Vagina (tissue), 2 donors: ENCODE measurements around the gene SUPT5H. TPM values are rescaled to one million over a fixed set of nuclear protein-coding genes. Genes with fewer than 3 reads are reported as not detected.

ENCODE experiments used
- DNase-seq, 2 donors: peaks; one replicate each; pipeline ENCODE4 v3.0.0-alpha.2; 2017; ENCODE audit errors: extremely low spot score in 2 of 2
- H3K27ac ChIP-seq: fragments of 200-600 bp; sonication (generic); one replicate; pipeline ENCODE4 v1.5.1; 2019
- H3K27me3 ChIP-seq: fragments of 200-600 bp; sonication (generic); one replicate; pipeline ENCODE4 v1.5.1; 2019
- H3K36me3 ChIP-seq, 2 donors: fragments of 200-600 bp; sonication (generic); one replicate each; pipeline ENCODE4 v1.5.1; 2017 to 2019
- H3K4me1 ChIP-seq: fragments of 200-600 bp; sonication (generic); one replicate; pipeline ENCODE4 v1.5.1; 2019
- H3K4me3 ChIP-seq, 2 donors: fragments of 200-600 bp; sonication (generic); 1 replicate in 1 of 2; 2 replicates in 1 of 2; pipeline ENCODE4 v1.5.1; 2016 to 2019
- H3K9me3 ChIP-seq: fragments of 200-600 bp; sonication (generic); one replicate; pipeline ENCODE4 v1.5.1; 2019
- CTCF ChIP-seq, 3 experiments: fragments of 450-650 bp in 2 of 3; fragments of 200-600 bp in 1 of 3; sonication (generic) in 1 of 3; IDR thresholded peaks; one replicate each; pipeline ENCODE4 v1.5.1; 2017 to 2019; ENCODE audit warnings: antibody characterized with exemption in 3 of 3, mild to moderate bottlenecking in 2 of 3, moderate library complexity in 2 of 3
- POLR2A ChIP-seq, 2 donors: fragments of 450-650 bp; IDR thresholded peaks; one replicate each; pipeline ENCODE4 v1.6.1; 2017; ENCODE audit warnings: antibody characterized with exemption in 2 of 2, mild to moderate bottlenecking in 2 of 2, moderate library complexity in 2 of 2
- POLR2AphosphoS5 ChIP-seq, 2 donors: sonication (generic); formaldehyde crosslinking; IDR thresholded peaks; one replicate each; pipeline ENCODE4 v1.9.0; 2017; ENCODE audit warnings: antibody characterized with exemption in 2 of 2, mild to moderate bottlenecking in 2 of 2, low read depth in 1 of 2; ENCODE audit not compliant: insufficient read depth in 1 of 2
- intact Hi-C: fragments of 100-400 bp; cut with DNase I; formaldehyde crosslinking; loops from one replicate; pipeline ENCODE4 v1.15.1; 2023
- total RNA-seq: library from RNA; depleted of rRNA; stranded (reverse); fragments of >200 nt; gene quantifications from one replicate; pipeline ENCODE4 v1.2.3, GENCODE V29; 2016

SUPT5H gene
- total RNA-seq, 1 donor from 2014 or later: 113 TPM

- DNase-seq: no peak
- Histone ChIP-seq H3K36me3 (peaks cover 7 to 40% of the 10 kb centered on the region in 2 donors), H3K4me1 (peaks cover 56% of the 10 kb centered on the region), H3K27ac (no peak overlapping the region), H3K4me3 (no peak overlapping the region), H3K9me3 (no peaks in the 10 kb centered on the region), H3K27me3 (no peaks in the 10 kb centered on the region)
- intact Hi-C loops: no loop called here
- TF ChIP-seq POLR2A (IDR thresholded peaks at IDR 0.05): no peak
- no peak for TF ChIP-seq CTCF (IDR thresholded peaks at IDR 0.05)
- TF ChIP-seq POLR2AphosphoS5 (IDR thresholded peaks at IDR 0.05; ENCODE audit: insufficient read depth in 1 of 2, low read depth in 1 of 2): no peak
These were observed 12.7 kb upstream of the SUPT5H start for GRCh38 chr19:39432677-39433025.

- H3K27me3 ChIP-seq: no peaks in the 10 kb centered on the region
- H3K4me1 ChIP-seq: peaks cover 50% of the 10 kb centered on the region
- H3K9me3 ChIP-seq: no peaks in the 10 kb centered on the region
- no peak overlapping the region for H3K4me3 ChIP-seq
- intact Hi-C loops: no loop called here
- peaks cover 7 to 40% of the 10 kb centered on the region in 2 donors for H3K36me3 ChIP-seq
- TF ChIP-seq POLR2A (IDR thresholded peaks at IDR 0.05): no peak
- TF ChIP-seq CTCF (IDR thresholded peaks at IDR 0.05): no peak
- no peak for TF ChIP-seq POLR2AphosphoS5 (IDR thresholded peaks at IDR 0.05; ENCODE audit: insufficient read depth in 1 of 2, low read depth in 1 of 2)
- DNase-seq: no peak
- H3K27ac ChIP-seq: peak overlapping the region; percentile 75
These were observed 11.8 kb upstream of the SUPT5H start for GRCh38 chr19:39433480-39434079.

GRCh38 chr19:39434123-39435076 is 11.0 kb upstream of the SUPT5H start:
- Histone ChIP-seq H3K27ac (peak overlapping the region; percentile 75), H3K9me3 (no peaks in the 10 kb centered on the region), H3K4me1 (peaks cover 43% of the 10 kb centered on the region), H3K36me3 (peaks cover 7 to 40% of the 10 kb centered on the region in 2 donors), H3K27me3 (no peaks in the 10 kb centered on the region), H3K4me3 (peak overlapping the region; percentile 74 to 86)
- TF ChIP-seq POLR2A (IDR thresholded peaks at IDR 0.05) (no peak), CTCF (IDR thresholded peaks at IDR 0.05) (no peak), POLR2AphosphoS5 (IDR thresholded peaks at IDR 0.05; ENCODE audit: insufficient read depth in 1 of 2, low read depth in 1 of 2) (no peak)
- intact Hi-C loops: no loop called here
- no peak for DNase-seq

- TF ChIP-seq POLR2AphosphoS5 (IDR thresholded peaks at IDR 0.05; ENCODE audit: insufficient read depth in 1 of 2, low read depth in 1 of 2) (peak; percentile 99), CTCF (IDR thresholded peaks at IDR 0.05) (peak in 1 of 3 experiments; percentile 21), POLR2A (IDR thresholded peaks at IDR 0.05) (peak in 1 of 2 donors; percentile 70)
- H3K27me3 ChIP-seq: no peaks in the 10 kb centered on the region
- DNase-seq: peak in 1 of 2 donors; percentile 98
- no peaks in the 10 kb centered on the region for H3K9me3 ChIP-seq
- peak within 1 kb of the TSS; percentile 74 to 86 for H3K4me3 ChIP-seq
- intact Hi-C loops: no loop called here
- peaks cover 7 to 40% of the 10 kb centered on the region in 2 donors for H3K36me3 ChIP-seq
- H3K27ac ChIP-seq: peak within 1 kb of the TSS; percentile 75
- peaks cover 43% of the 10 kb centered on the region for H3K4me1 ChIP-seq
These were observed 9.7 kb upstream of the SUPT5H start, which contains the start of gene RPS16 for GRCh38 chr19:39435499-39436349. Gene RPS16, minus strand, starts transcription at chr19:39435949. Its CDS starts 54 bp downstream, at chr19:39435895.
